SK-N-MC (cell line): ENCODE data around the gene AMZ1.

Experiments
- EZH2 ChIP-seq: fragments of 200-600 bp; sonication (generic); IDR thresholded peaks from one replicate; pipeline ENCODE4 v1.6.1; 2017; ENCODE audit warnings: antibody characterized with exemption
- POLR2AphosphoS5 ChIP-seq: IDR thresholded peaks from 2 replicates; pipeline ENCODE4 v1.6.1; 2012; ENCODE audit warnings: mild to moderate bottlenecking, low read depth, low read length, borderline replicate concordance

- TF ChIP-seq EZH2 (no peak), POLR2AphosphoS5 (no peak)
Observed at GRCh38 chr7:2686101-2686500, 1.9 kb upstream of the AMZ1 start.
